H9 (cell line): ENCODE data around the gene UCP2. TPM values are rescaled to one million over a fixed set of nuclear protein-coding genes. Genes with fewer than 3 reads are reported as not detected.

Source experiments
- DNase-seq: peaks from one replicate; pipeline ENCODE4 v3.0.0-alpha.2; 2017
- H2AFZ ChIP-seq: one replicate; pipeline ENCODE4 v1.6.1; 2013; ENCODE audit warnings: mild to moderate bottlenecking, low read length, control low read depth, moderate library complexity
- H2AK5ac ChIP-seq: 2 replicates; pipeline ENCODE4 v1.6.1; 2013; ENCODE audit warnings: low read length, control low read depth, mixed read lengths; ENCODE audit not compliant: insufficient read length
- H2BK120ac ChIP-seq: one replicate; pipeline ENCODE4 v1.6.1; 2013; ENCODE audit warnings: low read depth, mild to moderate bottlenecking, low read length, control low read depth, inconsistent platforms; ENCODE audit not compliant: poor library complexity, severe bottlenecking
- H2BK12ac ChIP-seq: 2 replicates; pipeline ENCODE4 v1.6.1; 2013; ENCODE audit warnings: low read length, control low read depth, mixed read lengths, low read depth; ENCODE audit not compliant: insufficient read length
- H2BK15ac ChIP-seq: 2 replicates; pipeline ENCODE4 v1.6.1; 2013; ENCODE audit warnings: low read depth, low read length, control low read depth
- H2BK20ac ChIP-seq: one replicate; pipeline ENCODE4 v1.6.1; 2013; ENCODE audit warnings: low read depth, mild to moderate bottlenecking, low read length, control low read depth, inconsistent platforms; ENCODE audit not compliant: poor library complexity, severe bottlenecking
- H2BK5ac ChIP-seq: 2 replicates; pipeline ENCODE4 v1.6.1; 2013; ENCODE audit warnings: low read length, control low read depth, mixed read lengths; ENCODE audit not compliant: insufficient read length
- H3K14ac ChIP-seq: 2 replicates; pipeline ENCODE4 v1.6.1; 2013; ENCODE audit warnings: low read length, control low read depth; ENCODE audit not compliant: insufficient read depth
- H3K18ac ChIP-seq: 2 replicates; pipeline ENCODE4 v1.6.1; 2013; ENCODE audit warnings: low read depth, mild to moderate bottlenecking, mixed read lengths, low read length, control low read depth; ENCODE audit not compliant: insufficient read length
- H3K23ac ChIP-seq: 2 replicates; pipeline ENCODE4 v1.6.1; 2013; ENCODE audit warnings: low read length, control low read depth, mixed read lengths, low read depth; ENCODE audit not compliant: insufficient read length
- H3K23me2 ChIP-seq: 2 replicates; pipeline ENCODE4 v1.6.1; 2013; ENCODE audit warnings: low read depth, mild to moderate bottlenecking, mixed read lengths, low read length, control low read depth; ENCODE audit not compliant: insufficient read length, poor library complexity, severe bottlenecking
- H3K27ac ChIP-seq: 2 replicates; pipeline ENCODE4 v1.5.1; 2013; ENCODE audit warnings: low read length, control low read depth, mixed read lengths, low read depth; ENCODE audit not compliant: insufficient read length
- H3K27me3 ChIP-seq: 2 replicates; pipeline ENCODE4 v1.6.1; 2013; ENCODE audit warnings: low read length, control low read depth, inconsistent platforms; ENCODE audit not compliant: insufficient read depth
- H3K4ac ChIP-seq: 2 replicates; pipeline ENCODE4 v1.6.1; 2013; ENCODE audit warnings: low read depth, mild to moderate bottlenecking, control low read depth, inconsistent platforms, low read length, moderate library complexity
- H3K4me1 ChIP-seq: 2 replicates; pipeline ENCODE4 v1.6.1; 2013; ENCODE audit warnings: low read length, control low read depth, inconsistent platforms; ENCODE audit not compliant: insufficient read depth
- H3K4me2 ChIP-seq: 2 replicates; pipeline ENCODE4 v1.6.1; 2013; ENCODE audit warnings: low read length, control low read depth, mixed read lengths; ENCODE audit not compliant: insufficient read length, insufficient read depth
- H3K56ac ChIP-seq: 2 replicates; pipeline ENCODE4 v1.6.1; 2013; ENCODE audit warnings: low read depth, mild to moderate bottlenecking, mixed read lengths, low read length, control low read depth; ENCODE audit not compliant: insufficient read length
- H3K79me1 ChIP-seq: 2 replicates; pipeline ENCODE4 v1.6.1; 2013; ENCODE audit warnings: low read depth, mild to moderate bottlenecking, moderate library complexity, low read length, control low read depth, inconsistent platforms; ENCODE audit not compliant: insufficient read depth, poor library complexity, severe bottlenecking
- H3K79me2 ChIP-seq: 2 replicates; pipeline ENCODE4 v1.6.1; 2013; ENCODE audit warnings: low read length, control low read depth, inconsistent platforms; ENCODE audit not compliant: insufficient read depth
- H3K9ac ChIP-seq: 2 replicates; pipeline ENCODE4 v1.6.1; 2013; ENCODE audit warnings: low read length, control low read depth, mixed read lengths; ENCODE audit not compliant: insufficient read length; ENCODE audit errors: extremely low read depth
- H3K9me3 ChIP-seq: one replicate; pipeline ENCODE4 v1.6.1; 2013; ENCODE audit warnings: low read depth, low read length, inconsistent platforms; ENCODE audit not compliant: control insufficient read depth
- H3T11ph ChIP-seq: one replicate; pipeline ENCODE4 v1.6.1; 2013; ENCODE audit warnings: mild to moderate bottlenecking, low read length, control low read depth, inconsistent platforms
- H4K20me1 ChIP-seq: one replicate; pipeline ENCODE4 v1.6.1; 2013; ENCODE audit not compliant: control insufficient read depth, insufficient read length, insufficient read depth
- H4K5ac ChIP-seq: 2 replicates; pipeline ENCODE4 v1.6.1; 2013; ENCODE audit warnings: low read depth, mild to moderate bottlenecking, mixed read lengths, low read length, control low read depth; ENCODE audit not compliant: insufficient read length
- H4K8ac ChIP-seq: replicated peaks from 2 replicates; pipeline ENCODE4 v1.6.1; 2013; ENCODE audit warnings: low read length, control low read depth, mixed read lengths, low read depth; ENCODE audit not compliant: insufficient read length
- H4K91ac ChIP-seq: 2 replicates; pipeline ENCODE4 v1.6.1; 2013; ENCODE audit warnings: low read depth, mild to moderate bottlenecking, moderate library complexity, mixed read lengths, low read length, control low read depth; ENCODE audit not compliant: insufficient read length
- H3K27ac Mint-ChIP-seq, 3 experiments: 2 replicates in 2 of 3; 3 replicates in 1 of 3; pipeline ENCODE4 v1.8.0; 2020 to 2021; ENCODE audit warnings: mixed read lengths in 3 of 3, mild to moderate bottlenecking in 1 of 3, moderate library complexity in 1 of 3
- H3K27me3 Mint-ChIP-seq: 2 replicates; pipeline ENCODE4 v1.8.0; 2021; ENCODE audit warnings: low read depth, mild to moderate bottlenecking, moderate library complexity, mixed read lengths
- H3K36me3 Mint-ChIP-seq, 3 experiments: 2 replicates in 2 of 3; 3 replicates in 1 of 3; pipeline ENCODE4 v1.8.0; 2020 to 2021; ENCODE audit warnings: low read depth in 3 of 3, mixed read lengths in 3 of 3; ENCODE audit not compliant: insufficient read depth in 1 of 3
- H3K4me1 Mint-ChIP-seq, 2 experiments: 2 replicates each; pipeline ENCODE4 v1.8.0; 2020; ENCODE audit warnings: mixed read lengths in 2 of 2
- H3K4me3 Mint-ChIP-seq, 2 experiments: 2 replicates in 1 of 2; 3 replicates in 1 of 2; pipeline ENCODE4 v1.8.0; 2020 to 2021; ENCODE audit warnings: mild to moderate bottlenecking in 2 of 2, mixed read lengths in 2 of 2, moderate library complexity in 1 of 2
- H3K9me3 Mint-ChIP-seq, 2 experiments: 2 replicates in 1 of 2; 3 replicates in 1 of 2; pipeline ENCODE4 v1.8.0; 2020; ENCODE audit warnings: mild to moderate bottlenecking in 2 of 2, mixed read lengths in 2 of 2, moderate library complexity in 1 of 2
- CTCF ChIP-seq: fragments of 200-600 bp; sonication (generic); conservative IDR thresholded peaks from 3 replicates; pipeline ENCODE4 v1.8.0; 2021; ENCODE audit warnings: antibody characterized with exemption, mild to moderate bottlenecking
- WGBS: extraction: QIAGEN DNeasy Blood & Tissue Kit; methylation state at CpG from one replicate; pipeline ENCODE4 v1.1.7; 2013; ENCODE audit warnings: missing lambda C conversion rate, low lambda C conversion rate, mixed read lengths; ENCODE audit not compliant: insufficient read length; ENCODE audit errors: extremely low coverage; 5-methylcytosine and 5-hydroxymethylcytosine counted together
- total RNA-seq: library from RNA; stranded (reverse); gene quantifications from 2 replicates; pipeline ENCODE4 v1.2.1, GENCODE V29; 2021

UCP2 gene
- total RNA-seq, 1 experiment from 2014 or later, result 62.1 TPM

GRCh38 chr11:73944901-73945300 is 37.7 kb downstream of the UCP2 start:
- no peak overlapping the region for H3K4me2 ChIP-seq
- H3K18ac ChIP-seq, result no peak overlapping the region
- no peak overlapping the region for H3K14ac ChIP-seq
- H4K5ac ChIP-seq, result no peak overlapping the region
- H3K27ac ChIP-seq, result no peak overlapping the region
- peaks cover 17 to 19% of the 10 kb centered on the region in 2 experiments for H3K9me3 Mint-ChIP-seq
- H3K9ac ChIP-seq, result no peak overlapping the region
- H3K23ac ChIP-seq, result no peak overlapping the region
- no peak overlapping the region for H2AFZ ChIP-seq
- H2BK12ac ChIP-seq, result no peak overlapping the region
- H3K79me1 ChIP-seq, result no peaks in the 10 kb centered on the region
- no peaks in the 10 kb centered on the region for H3K4me1 Mint-ChIP-seq
- no peak overlapping the region for H4K91ac ChIP-seq
- no peak overlapping the region for H3K27ac Mint-ChIP-seq
- no peak overlapping the region for H3K4me3 Mint-ChIP-seq
- H3K79me2 ChIP-seq, result no peaks in the 10 kb centered on the region
- WGBS, result no CpG with 5 or more reads among the region's 10 CpGs
- no peak overlapping the region for H2BK20ac ChIP-seq
- H3K27me3 Mint-ChIP-seq, result peaks cover 3% of the 10 kb centered on the region; the same call in 1 of the 2 replicates
- H3K4ac ChIP-seq, result no peak overlapping the region
- no peak overlapping the region for H3K56ac ChIP-seq
- no peak overlapping the region for H2BK15ac ChIP-seq
- DNase-seq, result no peak
- no peak overlapping the region for H2BK5ac ChIP-seq
- H3K4me1 ChIP-seq, result no peaks in the 10 kb centered on the region
- no peak overlapping the region for H3T11ph ChIP-seq
- no peak overlapping the region for H2AK5ac ChIP-seq
- H3K23me2 ChIP-seq, result no peaks in the 10 kb centered on the region
- H2BK120ac ChIP-seq, result no peak overlapping the region
- peaks cover 7 to 19% (median 12%) of the 10 kb centered on the region in 3 experiments; a peak in 6 of 7 replicates for H3K36me3 Mint-ChIP-seq
- no peak for TF ChIP-seq CTCF
- H4K8ac ChIP-seq, result no peak overlapping the region
- peaks cover 11% of the 10 kb centered on the region for H3K9me3 ChIP-seq
- no peaks in the 10 kb centered on the region for H4K20me1 ChIP-seq
- H3K27me3 ChIP-seq, result no peaks in the 10 kb centered on the region
